Mucosa of gallbladder (tissue), 1 donor: ENCODE measurements around the gene OR5AS1. TPM values are rescaled to one million over a fixed set of nuclear protein-coding genes. Genes with fewer than 3 reads are reported as not detected.
A peak's percentile ranks its signal among the peaks of the same experiment; 100 is the strongest.
"Not testable (repeated sequence)": the region's sequence is repeated elsewhere in the genome, so short reads cannot be mapped to it uniquely, and the experiment has no call there.

Experiments used
- DNase-seq: peaks from one replicate; pipeline ENCODE4 v3.0.0-alpha.2; 2020; ENCODE audit warnings: low spot score
- total RNA-seq: library from RNA; stranded (reverse); gene quantifications from one replicate; pipeline ENCODE4 v1.2.1, GENCODE V29; 2021
- donor health status: DM: no; HTN: no; CAD: no.

The OR5AS1 gene
- not detected for total RNA-seq

GRCh38 chr11:56027354-56027753 lies at the start of gene OR5AS1:
OR5AS1 (plus strand) TSS chr11:56027654; CDS start chr11:56030419, 2,765 bp downstream.
- DNase-seq = no peak

DNA sequence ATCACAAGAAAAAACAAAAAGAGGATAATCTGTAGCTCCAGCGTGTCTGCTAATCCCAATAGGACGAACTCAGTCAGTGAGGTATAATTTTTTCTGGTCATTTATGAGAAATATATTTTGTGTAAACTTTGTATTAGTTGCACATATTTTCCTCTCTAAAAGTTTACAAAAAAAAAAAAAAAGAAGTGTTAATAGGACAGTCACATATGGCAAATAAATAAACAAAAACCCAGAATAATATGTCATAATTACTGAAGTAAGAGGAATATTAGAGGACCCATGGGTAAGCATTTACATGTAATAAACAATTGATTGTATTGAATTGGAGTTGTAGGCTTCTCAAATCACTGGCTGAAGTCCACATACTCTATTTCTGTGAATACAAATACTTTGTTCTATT lies 32.9 kb upstream of the OR5AS1 start, which contains the start of gene OR5F1:
OR5F1 (minus strand) TSS at position 101 of the 400 bp plus-strand sequence; CDS start at position 101, 0 bp downstream.
- no peak for DNase-seq

GRCh38 chr11:56010716-56011115 lies 16.7 kb upstream of the OR5AS1 start:
- peak; percentile 56 for DNase-seq

DNA sequence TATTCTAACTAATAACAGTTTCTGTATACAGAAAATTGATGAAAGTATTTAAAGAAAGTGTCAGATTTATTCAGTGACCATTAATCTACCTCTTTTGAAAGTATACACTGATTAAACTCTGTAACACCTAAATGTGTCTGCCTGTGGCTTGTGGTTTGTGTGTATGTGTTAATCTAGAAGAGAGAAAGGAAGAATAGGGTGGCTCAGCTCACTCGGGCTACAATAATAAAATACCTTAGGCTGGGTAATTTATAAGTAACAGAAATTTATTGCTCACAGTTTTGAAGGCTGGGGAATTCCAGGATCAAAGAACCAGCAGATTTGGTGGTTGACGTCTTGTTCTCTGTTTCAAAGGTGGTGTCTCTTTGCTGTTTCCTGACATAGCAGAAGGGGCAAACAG lies 13.6 kb upstream of the OR5AS1 start:
- DNase-seq = no peak

GRCh38 chr11:56045538-56045937 lies 18.1 kb downstream of the OR5AS1 start:
- DNase-seq = no peak

- no peak for DNase-seq
Measured at GRCh38 chr11:56048480-56048879, 21.0 kb downstream of the OR5AS1 start.

DNA sequence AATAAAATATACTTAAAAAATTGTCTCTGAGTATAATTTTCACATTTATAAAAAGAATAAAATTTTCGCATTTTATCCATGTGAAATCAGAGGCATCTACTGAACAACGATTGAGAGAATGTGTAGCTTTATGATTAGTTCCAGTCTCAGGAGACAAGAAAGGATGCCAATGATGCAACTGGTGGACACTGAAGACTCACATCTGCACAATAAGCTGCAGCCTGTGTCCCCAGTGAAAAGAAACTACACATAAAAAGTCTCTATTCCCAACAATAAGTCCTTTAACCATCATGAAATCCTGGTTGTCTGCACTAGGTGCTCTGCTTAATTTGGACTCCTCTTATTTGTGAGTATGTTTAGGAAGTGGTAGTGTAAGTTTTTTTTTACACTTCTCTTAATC lies 22.0 kb downstream of the OR5AS1 start:
- DNase-seq = no peak

DNA sequence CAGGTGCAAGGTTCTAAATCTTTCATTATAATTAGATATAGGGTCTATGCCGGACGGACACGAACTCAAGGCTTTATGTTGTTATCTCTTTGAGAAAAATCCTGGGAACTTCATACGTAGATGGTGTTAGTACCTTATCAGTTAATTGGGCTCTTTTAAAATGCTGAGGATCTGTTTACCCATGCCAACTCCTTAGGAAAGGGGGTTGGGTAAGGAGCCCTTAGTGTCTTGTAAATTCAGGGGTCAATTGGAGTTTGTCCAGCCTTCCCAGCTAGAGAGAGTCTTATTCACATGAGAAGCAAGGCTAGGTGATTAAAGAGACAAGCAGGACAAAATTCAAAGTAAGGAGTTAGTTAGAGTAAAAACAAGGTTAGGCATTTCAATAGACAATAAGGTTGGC lies 28.9 kb downstream of the OR5AS1 start:
- not testable (repeated sequence) for DNase-seq

DNA sequence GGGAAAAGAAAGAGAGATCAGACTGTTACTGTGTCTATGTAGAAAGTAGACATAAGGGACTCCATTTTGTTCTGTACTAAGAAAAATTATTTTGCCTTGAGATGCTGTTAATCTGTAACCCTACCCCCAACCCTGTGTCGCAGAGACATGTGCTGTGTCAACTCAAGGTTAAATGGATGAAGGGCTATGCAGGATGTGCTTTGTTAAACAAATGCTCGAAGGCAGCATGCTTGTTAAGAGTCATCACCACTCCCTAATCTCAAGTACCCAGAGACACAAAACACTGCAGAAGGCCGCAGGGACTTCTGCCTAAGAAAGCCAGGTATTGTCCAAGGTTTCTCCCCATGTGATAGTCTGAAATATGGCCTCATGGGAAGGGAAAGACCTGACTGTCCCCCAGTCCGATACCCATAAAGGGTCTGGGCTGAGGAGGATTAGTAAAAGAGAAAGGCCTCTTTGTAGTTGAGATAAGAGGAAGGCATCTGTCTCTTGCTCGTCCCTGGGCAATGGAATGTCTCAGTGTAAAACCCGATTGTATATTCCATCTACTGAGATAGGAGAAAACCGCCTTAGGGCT lies 30.3 kb downstream of the OR5AS1 start:
- DNase-seq = not testable (repeated sequence)

DNA sequence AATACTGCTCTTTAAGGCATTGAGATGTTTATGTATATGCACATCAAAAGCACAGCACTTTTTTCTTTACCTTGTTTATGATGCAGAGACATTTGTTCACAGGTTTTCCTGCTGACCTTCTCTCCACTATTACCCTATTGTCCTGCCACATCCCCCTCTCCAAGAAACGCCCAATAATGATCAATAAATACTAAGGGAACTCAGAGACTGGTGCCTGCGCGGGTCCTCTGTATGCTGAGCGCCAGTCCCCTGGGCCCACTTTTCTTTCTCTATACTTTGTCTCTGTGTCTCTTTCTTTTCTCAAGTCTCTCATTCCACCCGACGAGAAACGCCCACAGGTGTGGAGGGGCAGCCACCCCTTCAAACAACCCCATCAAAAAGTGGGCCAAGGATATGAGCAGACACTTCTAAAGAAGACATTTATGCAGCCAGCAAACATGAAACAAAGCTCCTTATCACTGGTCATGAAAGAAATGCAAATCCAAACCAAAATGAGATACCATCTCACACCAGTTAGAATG lies 30.9 kb downstream of the OR5AS1 start:
- not testable (repeated sequence) for DNase-seq

DNA sequence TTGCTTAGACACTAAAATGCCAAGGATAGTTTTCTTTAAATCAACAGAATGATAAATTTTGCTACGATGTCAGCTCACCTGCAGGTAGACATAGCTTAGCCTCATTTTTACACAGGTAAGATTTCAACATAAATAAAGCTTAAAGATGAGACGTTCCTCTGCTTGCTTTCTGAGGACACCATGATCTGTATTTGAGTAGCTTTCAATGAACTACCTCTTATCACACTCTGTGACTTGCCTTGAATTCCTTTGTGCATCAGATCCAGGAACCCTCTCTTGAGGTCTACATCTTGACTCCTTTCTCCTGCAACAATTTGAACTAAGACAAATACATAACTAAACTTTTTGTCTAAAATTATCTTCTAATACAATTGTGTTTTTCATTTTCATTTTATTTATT lies 39.5 kb downstream of the OR5AS1 start:
- DNase-seq = no peak

Other genes with a start within 250 kb of the OR5AS1 start
- gene OR5D14, start 232.1 kb upstream of the OR5AS1 start, total RNA-seq = not detected
- gene OR5L1, start 216.3 kb upstream of the OR5AS1 start, total RNA-seq = not detected
- not detected for gene OR5D18, start 208.0 kb upstream of the OR5AS1 start, total RNA-seq
- not detected for gene OR5L2, start 200.4 kb upstream of the OR5AS1 start, total RNA-seq
- gene OR5D16, start 188.9 kb upstream of the OR5AS1 start, total RNA-seq = not detected
- gene TRIM51, start 144.4 kb upstream of the OR5AS1 start, total RNA-seq = not detected
- not detected for gene OR5W2, start 113.1 kb upstream of the OR5AS1 start, total RNA-seq
- not detected for gene OR5I1, start 91.3 kb upstream of the OR5AS1 start, total RNA-seq
- not detected for gene OR10AG1, start 57.7 kb upstream of the OR5AS1 start, total RNA-seq
- gene OR5F1, start 33.0 kb upstream of the OR5AS1 start, total RNA-seq = not detected
- not detected for gene OR8I2, start 65.7 kb downstream of the OR5AS1 start, total RNA-seq
- not detected for gene OR8H2, start 76.0 kb downstream of the OR5AS1 start, total RNA-seq
- not detected for gene OR8H3, start 94.7 kb downstream of the OR5AS1 start, total RNA-seq
- not detected for gene OR8J3, start 112.5 kb downstream of the OR5AS1 start, total RNA-seq
- gene OR8K5, start 132.7 kb downstream of the OR5AS1 start, total RNA-seq = not detected
- gene OR5J2, start 149.0 kb downstream of the OR5AS1 start, total RNA-seq = not detected
- not detected for gene OR5T2, start 206.6 kb downstream of the OR5AS1 start, total RNA-seq
- gene OR5T3, start 224.6 kb downstream of the OR5AS1 start, total RNA-seq = not detected
- gene OR5T1, start 246.5 kb downstream of the OR5AS1 start, total RNA-seq = not detected